ENCODE results near the gene SYT2.

Gene SYT2

GRCh38 chr1:202688401-202688800 is 21.9 kb downstream of the SYT2 start:
- Histone ChIP-seq H3K27ac (ENCODE audit: low read length) (no peak overlapping the region), H3K4me3 (ENCODE audit: low read depth in 1 of 2, low read length in 2 of 2) (no peak overlapping the region), H3K36me3 (ENCODE audit: control insufficient read depth in 1 of 2, insufficient read depth in 2 of 2, low read length in 2 of 2) (no peaks in the 10 kb centered on the region), H3K27me3 (ENCODE audit: low read depth, low read length) (no peaks in the 10 kb centered on the region), H3K9me3 (ENCODE audit: control insufficient read depth in 1 of 2, low read length in 2 of 2) (no peaks in the 10 kb centered on the region), H3K4me1 (ENCODE audit: control insufficient read depth in 1 of 2, insufficient read depth in 2 of 2, low read length in 2 of 2) (no peaks in the 10 kb centered on the region)

GRCh38 chr1:202687798-202688197 is 22.5 kb downstream of the SYT2 start:
- Histone ChIP-seq H3K4me3 (ENCODE audit: low read depth in 1 of 2, low read length in 2 of 2) (no peak overlapping the region), H3K36me3 (ENCODE audit: control insufficient read depth in 1 of 2, insufficient read depth in 2 of 2, low read length in 2 of 2) (no peaks in the 10 kb centered on the region), H3K4me1 (ENCODE audit: control insufficient read depth in 1 of 2, insufficient read depth in 2 of 2, low read length in 2 of 2) (no peaks in the 10 kb centered on the region), H3K9me3 (ENCODE audit: control insufficient read depth in 1 of 2, low read length in 2 of 2) (no peaks in the 10 kb centered on the region), H3K27ac (ENCODE audit: low read length) (no peak overlapping the region), H3K27me3 (ENCODE audit: low read depth, low read length) (no peaks in the 10 kb centered on the region)

GRCh38 chr1:202687370-202687769 is 22.9 kb downstream of the SYT2 start:
- no peaks in the 10 kb centered on the region for H3K9me3 ChIP-seq (ENCODE audit: control insufficient read depth in 1 of 2, low read length in 2 of 2)
- H3K4me1 ChIP-seq (ENCODE audit: control insufficient read depth in 1 of 2, insufficient read depth in 2 of 2, low read length in 2 of 2) = no peaks in the 10 kb centered on the region
- no peaks in the 10 kb centered on the region for H3K27me3 ChIP-seq (ENCODE audit: low read depth, low read length)
- H3K36me3 ChIP-seq (ENCODE audit: control insufficient read depth in 1 of 2, insufficient read depth in 2 of 2, low read length in 2 of 2) = no peaks in the 10 kb centered on the region
- H3K27ac ChIP-seq (ENCODE audit: low read length) = no peak overlapping the region
- H3K4me3 ChIP-seq (ENCODE audit: low read depth in 1 of 2, low read length in 2 of 2) = no peak overlapping the region

- H3K4me3 ChIP-seq (ENCODE audit: low read depth in 1 of 2, low read length in 2 of 2) = no peak overlapping the region
- no peaks in the 10 kb centered on the region for H3K27me3 ChIP-seq (ENCODE audit: low read depth, low read length)
- no peaks in the 10 kb centered on the region for H3K4me1 ChIP-seq (ENCODE audit: control insufficient read depth in 1 of 2, insufficient read depth in 2 of 2, low read length in 2 of 2)
- H3K9me3 ChIP-seq (ENCODE audit: control insufficient read depth in 1 of 2, low read length in 2 of 2) = no peaks in the 10 kb centered on the region
- H3K27ac ChIP-seq (ENCODE audit: low read length) = no peak overlapping the region
- H3K36me3 ChIP-seq (ENCODE audit: control insufficient read depth in 1 of 2, insufficient read depth in 2 of 2, low read length in 2 of 2) = no peaks in the 10 kb centered on the region
These were observed 24.6 kb downstream of the SYT2 start for GRCh38 chr1:202685641-202686040.

- H3K27me3 ChIP-seq (ENCODE audit: low read depth, low read length) = no peaks in the 10 kb centered on the region
- no peak overlapping the region for H3K27ac ChIP-seq (ENCODE audit: low read length)
- H3K9me3 ChIP-seq (ENCODE audit: control insufficient read depth in 1 of 2, low read length in 2 of 2) = no peaks in the 10 kb centered on the region
- no peak overlapping the region for H3K4me3 ChIP-seq (ENCODE audit: low read depth in 1 of 2, low read length in 2 of 2)
- no peaks in the 10 kb centered on the region for H3K4me1 ChIP-seq (ENCODE audit: control insufficient read depth in 1 of 2, insufficient read depth in 2 of 2, low read length in 2 of 2)
- no peaks in the 10 kb centered on the region for H3K36me3 ChIP-seq (ENCODE audit: control insufficient read depth in 1 of 2, insufficient read depth in 2 of 2, low read length in 2 of 2)
These were observed 25.5 kb downstream of the SYT2 start for GRCh38 chr1:202684716-202685115.

GRCh38 chr1:202683029-202683428 is 27.2 kb downstream of the SYT2 start:
- H3K4me1 ChIP-seq (ENCODE audit: control insufficient read depth in 1 of 2, insufficient read depth in 2 of 2, low read length in 2 of 2) = no peaks in the 10 kb centered on the region
- no peaks in the 10 kb centered on the region for H3K36me3 ChIP-seq (ENCODE audit: control insufficient read depth in 1 of 2, insufficient read depth in 2 of 2, low read length in 2 of 2)
- H3K27me3 ChIP-seq (ENCODE audit: low read depth, low read length) = no peaks in the 10 kb centered on the region
- no peak overlapping the region for H3K27ac ChIP-seq (ENCODE audit: low read length)
- no peak overlapping the region for H3K4me3 ChIP-seq (ENCODE audit: low read depth in 1 of 2, low read length in 2 of 2)
- H3K9me3 ChIP-seq (ENCODE audit: control insufficient read depth in 1 of 2, low read length in 2 of 2) = no peaks in the 10 kb centered on the region

GRCh38 chr1:202682477-202682876 is 27.8 kb downstream of the SYT2 start:
- Histone ChIP-seq H3K4me1 (ENCODE audit: control insufficient read depth in 1 of 2, insufficient read depth in 2 of 2, low read length in 2 of 2) (no peaks in the 10 kb centered on the region), H3K36me3 (ENCODE audit: control insufficient read depth in 1 of 2, insufficient read depth in 2 of 2, low read length in 2 of 2) (no peaks in the 10 kb centered on the region), H3K4me3 (ENCODE audit: low read depth in 1 of 2, low read length in 2 of 2) (no peak overlapping the region), H3K9me3 (ENCODE audit: control insufficient read depth in 1 of 2, low read length in 2 of 2) (peaks cover 0 to 1% of the 10 kb centered on the region in 2 donors), H3K27me3 (ENCODE audit: low read depth, low read length) (no peaks in the 10 kb centered on the region), H3K27ac (ENCODE audit: low read length) (no peak overlapping the region)

GRCh38 chr1:202681736-202682420 is 28.4 kb downstream of the SYT2 start:
- no peak overlapping the region for H3K4me3 ChIP-seq (ENCODE audit: low read depth in 1 of 2, low read length in 2 of 2)
- no peaks in the 10 kb centered on the region for H3K4me1 ChIP-seq (ENCODE audit: control insufficient read depth in 1 of 2, insufficient read depth in 2 of 2, low read length in 2 of 2)
- H3K27ac ChIP-seq (ENCODE audit: low read length) = no peak overlapping the region
- H3K9me3 ChIP-seq (ENCODE audit: control insufficient read depth in 1 of 2, low read length in 2 of 2) = peaks cover 0 to 7% of the 10 kb centered on the region in 2 donors
- no peaks in the 10 kb centered on the region for H3K36me3 ChIP-seq (ENCODE audit: control insufficient read depth in 1 of 2, insufficient read depth in 2 of 2, low read length in 2 of 2)
- H3K27me3 ChIP-seq (ENCODE audit: low read depth, low read length) = no peaks in the 10 kb centered on the region

GRCh38 chr1:202680586-202681352 is 29.5 kb downstream of the SYT2 start:
- peaks cover 0 to 8% of the 10 kb centered on the region in 2 donors for H3K9me3 ChIP-seq (ENCODE audit: control insufficient read depth in 1 of 2, low read length in 2 of 2)
- no peak overlapping the region for H3K27ac ChIP-seq (ENCODE audit: low read length)
- H3K27me3 ChIP-seq (ENCODE audit: low read depth, low read length) = no peaks in the 10 kb centered on the region
- H3K4me1 ChIP-seq (ENCODE audit: control insufficient read depth in 1 of 2, insufficient read depth in 2 of 2, low read length in 2 of 2) = no peaks in the 10 kb centered on the region
- H3K4me3 ChIP-seq (ENCODE audit: low read depth in 1 of 2, low read length in 2 of 2) = no peak overlapping the region
- H3K36me3 ChIP-seq (ENCODE audit: control insufficient read depth in 1 of 2, insufficient read depth in 2 of 2, low read length in 2 of 2) = no peaks in the 10 kb centered on the region

GRCh38 chr1:202679406-202680177 is 30.7 kb downstream of the SYT2 start:
- Histone ChIP-seq H3K27ac (ENCODE audit: low read length) (no peak overlapping the region), H3K9me3 (ENCODE audit: control insufficient read depth in 1 of 2, low read length in 2 of 2) (peaks cover 0 to 8% of the 10 kb centered on the region in 2 donors), H3K4me3 (ENCODE audit: low read depth in 1 of 2, low read length in 2 of 2) (no peak overlapping the region), H3K4me1 (ENCODE audit: control insufficient read depth in 1 of 2, insufficient read depth in 2 of 2, low read length in 2 of 2) (no peaks in the 10 kb centered on the region), H3K27me3 (ENCODE audit: low read depth, low read length) (no peaks in the 10 kb centered on the region), H3K36me3 (ENCODE audit: control insufficient read depth in 1 of 2, insufficient read depth in 2 of 2, low read length in 2 of 2) (no peaks in the 10 kb centered on the region)

- H3K27me3 ChIP-seq (ENCODE audit: low read depth, low read length) = no peaks in the 10 kb centered on the region
- H3K9me3 ChIP-seq (ENCODE audit: control insufficient read depth in 1 of 2, low read length in 2 of 2) = peaks cover 0 to 8% of the 10 kb centered on the region in 2 donors
- no peaks in the 10 kb centered on the region for H3K4me1 ChIP-seq (ENCODE audit: control insufficient read depth in 1 of 2, insufficient read depth in 2 of 2, low read length in 2 of 2)
- H3K4me3 ChIP-seq (ENCODE audit: low read depth in 1 of 2, low read length in 2 of 2) = no peak overlapping the region
- H3K36me3 ChIP-seq (ENCODE audit: control insufficient read depth in 1 of 2, insufficient read depth in 2 of 2, low read length in 2 of 2) = no peaks in the 10 kb centered on the region
- H3K27ac ChIP-seq (ENCODE audit: low read length) = no peak overlapping the region
These were observed 32.8 kb downstream of the SYT2 start for GRCh38 chr1:202677433-202677832.

All from muscle layer of duodenum (tissue), 2 donors.